ENCODE measurements around the gene EPHA6.

The EPHA6 gene

DNA sequence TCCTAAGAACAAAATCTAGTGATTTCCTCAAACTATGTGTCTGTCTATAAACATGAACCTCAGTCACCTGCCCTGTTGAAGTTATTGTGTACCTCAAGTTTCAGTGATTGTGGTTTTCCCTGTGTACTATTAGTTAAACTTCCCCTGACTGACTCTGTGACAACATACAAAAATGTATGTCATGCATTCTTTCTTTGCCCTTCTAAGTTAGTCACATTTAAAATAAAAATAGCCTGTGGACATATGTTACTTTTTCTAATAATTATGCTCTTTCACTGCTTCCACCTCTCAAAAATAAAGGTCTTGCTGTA lies 29.8 kb downstream of the EPHA6 start:
- TF ChIP-seq, protein P1, sequence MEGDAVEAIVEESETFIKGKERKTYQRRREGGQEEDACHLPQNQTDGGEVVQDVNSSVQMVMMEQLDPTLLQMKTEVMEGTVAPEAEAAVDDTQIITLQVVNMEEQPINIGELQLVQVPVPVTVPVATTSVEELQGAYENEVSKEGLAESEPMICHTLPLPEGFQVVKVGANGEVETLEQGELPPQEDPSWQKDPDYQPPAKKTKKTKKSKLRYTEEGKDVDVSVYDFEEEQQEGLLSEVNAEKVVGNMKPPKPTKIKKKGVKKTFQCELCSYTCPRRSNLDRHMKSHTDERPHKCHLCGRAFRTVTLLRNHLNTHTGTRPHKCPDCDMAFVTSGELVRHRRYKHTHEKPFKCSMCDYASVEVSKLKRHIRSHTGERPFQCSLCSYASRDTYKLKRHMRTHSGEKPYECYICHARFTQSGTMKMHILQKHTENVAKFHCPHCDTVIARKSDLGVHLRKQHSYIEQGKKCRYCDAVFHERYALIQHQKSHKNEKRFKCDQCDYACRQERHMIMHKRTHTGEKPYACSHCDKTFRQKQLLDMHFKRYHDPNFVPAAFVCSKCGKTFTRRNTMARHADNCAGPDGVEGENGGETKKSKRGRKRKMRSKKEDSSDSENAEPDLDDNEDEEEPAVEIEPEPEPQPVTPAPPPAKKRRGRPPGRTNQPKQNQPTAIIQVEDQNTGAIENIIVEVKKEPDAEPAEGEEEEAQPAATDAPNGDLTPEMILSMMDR (IDR thresholded peaks at IDR 0.05; ENCODE audit: control insufficient read depth, extremely low read depth, insufficient read depth), result no peak
- DNase-seq (ENCODE audit: low read depth), result no peak
- H3K4me3 ChIP-seq (ENCODE audit: low read depth, low read length), result no peak overlapping the region

DNA sequence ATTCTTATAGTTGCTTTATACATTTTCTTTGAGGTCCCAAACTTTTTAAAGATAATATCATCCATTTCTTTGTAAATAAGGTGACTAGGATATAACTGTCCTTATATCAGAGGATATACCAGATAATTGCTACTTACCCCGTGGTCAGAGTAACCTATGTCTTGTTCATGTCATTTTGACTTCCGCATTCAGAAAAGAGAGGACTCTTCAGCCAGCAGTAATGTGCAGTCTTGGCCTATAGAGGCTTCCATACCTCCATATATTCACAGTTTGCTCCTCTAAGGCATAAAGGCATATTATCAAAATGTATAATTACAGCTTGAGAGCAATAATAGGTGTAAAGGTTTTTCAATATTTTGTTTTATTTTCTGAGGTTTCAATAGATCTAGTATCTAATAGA lies 38.5 kb downstream of the EPHA6 start:
- TF ChIP-seq, protein P1 (IDR thresholded peaks at IDR 0.05; ENCODE audit: control insufficient read depth, extremely low read depth, insufficient read depth), result no peak
- DNase-seq (ENCODE audit: low read depth), result no peak
- no peak overlapping the region for H3K4me3 ChIP-seq (ENCODE audit: low read depth, low read length)

DNA sequence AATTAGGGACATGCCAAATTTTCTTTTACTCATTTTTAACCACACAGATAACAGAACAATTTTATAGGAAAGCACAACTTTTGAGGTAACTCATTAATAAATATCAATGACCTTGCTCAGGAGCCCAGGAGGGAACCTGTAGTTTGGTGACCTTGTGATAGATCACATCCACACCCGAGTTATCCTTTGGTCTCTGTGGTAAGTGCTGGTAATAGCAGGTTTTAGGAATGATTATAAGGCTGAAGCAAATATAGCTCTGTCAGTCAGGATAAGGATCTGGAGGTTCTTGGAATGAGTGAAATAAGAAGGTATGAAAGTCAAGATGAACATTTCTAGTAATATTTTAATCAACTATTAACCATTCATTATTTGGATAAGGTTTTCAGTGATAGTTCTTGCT lies 46.5 kb downstream of the EPHA6 start:
- no peak overlapping the region for H3K4me3 ChIP-seq (ENCODE audit: low read depth, low read length)
- no peak for DNase-seq (ENCODE audit: low read depth)
- TF ChIP-seq, protein P1 (IDR thresholded peaks at IDR 0.05; ENCODE audit: control insufficient read depth, extremely low read depth, insufficient read depth), result no peak

DNA sequence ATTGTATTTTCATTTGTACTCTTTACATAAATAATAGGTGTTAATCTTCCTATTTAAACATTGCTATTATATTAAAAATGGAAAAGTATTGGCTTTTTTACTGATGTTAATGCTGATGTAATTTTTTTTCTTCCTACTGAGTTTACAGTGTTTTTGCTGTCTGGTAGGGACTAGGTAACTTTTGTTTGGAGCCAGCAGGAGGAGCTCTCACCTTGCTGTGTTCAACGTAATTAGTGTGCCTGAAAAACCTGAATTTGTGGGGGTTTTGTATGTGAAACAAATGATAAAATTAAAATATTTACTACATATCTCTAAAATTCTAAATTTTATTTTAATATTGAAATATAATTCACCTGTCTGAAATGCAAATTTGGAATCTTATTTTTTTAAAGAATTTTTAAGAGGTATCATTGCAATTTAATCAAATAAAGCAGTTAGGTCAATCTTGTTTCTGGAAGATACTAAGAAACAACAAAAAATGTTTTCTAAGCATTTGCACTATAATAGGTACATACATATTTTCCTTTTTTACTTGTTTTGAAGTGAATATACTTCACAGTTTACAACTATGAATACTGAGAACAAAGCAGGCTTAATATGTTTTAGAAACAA lies 48.8 kb downstream of the EPHA6 start:
- peak; percentile 46 for DNase-seq (ENCODE audit: low read depth)
- TF ChIP-seq, protein P1 (IDR thresholded peaks at IDR 0.05; ENCODE audit: control insufficient read depth, extremely low read depth, insufficient read depth), result peak; percentile 75
- H3K4me3 ChIP-seq (ENCODE audit: low read depth, low read length), result no peak overlapping the region

DNA sequence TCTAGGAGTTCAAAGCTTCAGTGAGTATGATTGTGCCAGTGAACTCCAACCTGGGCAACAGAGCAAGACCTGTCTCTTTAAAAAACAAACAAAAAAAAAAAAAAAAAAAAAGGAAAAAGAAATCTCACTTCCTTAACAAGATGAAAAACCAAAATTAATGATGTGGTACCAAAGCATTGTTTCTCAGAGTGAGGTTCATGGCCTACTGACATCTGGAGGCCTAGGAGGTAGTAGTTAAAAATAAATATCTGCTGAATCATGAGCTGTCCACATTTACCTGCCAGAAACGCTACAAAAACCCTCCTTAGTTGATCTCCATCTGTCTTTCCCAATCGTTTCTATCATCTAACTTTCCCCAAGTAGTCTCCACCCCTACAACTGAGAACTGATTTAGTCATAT lies 51.2 kb downstream of the EPHA6 start:
- no peak for DNase-seq (ENCODE audit: low read depth)
- H3K4me3 ChIP-seq (ENCODE audit: low read depth, low read length), result no peak overlapping the region
- TF ChIP-seq, protein P1 (IDR thresholded peaks at IDR 0.05; ENCODE audit: control insufficient read depth, extremely low read depth, insufficient read depth), result no peak

DNA sequence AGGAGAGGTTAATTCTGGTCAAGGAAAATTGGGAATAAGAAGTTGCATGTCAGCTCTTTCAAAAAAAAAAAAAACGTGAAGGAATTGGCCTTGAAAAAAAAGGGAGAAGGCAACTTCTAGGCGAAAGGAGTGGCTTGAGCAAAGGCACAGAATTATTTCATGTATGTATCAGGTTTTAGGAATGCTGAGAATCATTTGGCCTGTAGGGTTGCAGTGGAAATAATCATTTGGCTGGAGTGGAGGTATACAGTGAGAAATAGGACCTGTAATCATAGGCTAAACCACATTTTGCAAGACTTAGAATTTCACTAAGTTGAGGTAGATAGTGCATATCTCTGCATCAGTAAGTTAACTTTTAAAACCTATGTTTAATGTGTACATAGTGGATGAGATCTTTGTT lies 54.9 kb downstream of the EPHA6 start:
- TF ChIP-seq, protein P1 (IDR thresholded peaks at IDR 0.05; ENCODE audit: control insufficient read depth, extremely low read depth, insufficient read depth), result no peak
- no peak for DNase-seq (ENCODE audit: low read depth)
- H3K4me3 ChIP-seq (ENCODE audit: low read depth, low read length), result no peak overlapping the region

DNA sequence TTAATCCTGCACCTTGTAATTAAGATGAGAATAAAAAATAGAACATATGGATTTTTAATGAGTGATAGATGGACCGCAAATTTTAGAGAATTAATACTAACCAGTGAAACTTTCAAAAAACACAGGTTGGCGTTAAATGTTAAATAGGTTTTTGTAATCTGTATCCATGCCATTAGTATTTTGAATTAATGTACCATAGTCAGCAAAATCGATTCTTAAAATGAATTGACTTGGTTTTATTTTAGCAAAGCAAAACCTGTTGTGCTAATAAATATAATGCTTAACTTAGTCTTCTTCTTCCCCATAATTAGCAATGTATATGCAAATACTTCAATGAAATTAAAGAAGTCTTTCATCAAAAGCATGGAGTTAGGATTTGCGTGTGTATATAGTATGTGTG lies 63.1 kb downstream of the EPHA6 start:
- no peak overlapping the region for H3K4me3 ChIP-seq (ENCODE audit: low read depth, low read length)
- no peak for DNase-seq (ENCODE audit: low read depth)
- TF ChIP-seq, protein P1 (IDR thresholded peaks at IDR 0.05; ENCODE audit: control insufficient read depth, extremely low read depth, insufficient read depth), result no peak

All from LNCaP clone FGC (cell line).